HTERT RPE-1 (cell line): ENCODE results near the gene PIK3R6.
"Not testable (repeated sequence)": the region's sequence is repeated elsewhere in the genome, so short reads cannot be mapped to it uniquely, and the experiment has no call there.

Experiments
- in situ Hi-C: fragments of 300-500 bp; cut with MboI; formaldehyde crosslinking; loops from 4 replicates; pipeline ENCODE4 v1.14.3; 2020; ENCODE audit warnings: low sequenced_read_pairs

PIK3R6 gene

GRCh38 chr17:8894202-8894671 lies 26.8 kb upstream of the PIK3R6 start:
- in situ Hi-C loops = no loop called here

- in situ Hi-C loops = no loop called here
Measured at GRCh38 chr17:8893621-8894201, 26.2 kb upstream of the PIK3R6 start.

- in situ Hi-C loops = no loop called here
Measured at GRCh38 chr17:8893059-8893458, 25.6 kb upstream of the PIK3R6 start.

- in situ Hi-C loops = no loop called here
Measured at GRCh38 chr17:8892338-8892690, 24.8 kb upstream of the PIK3R6 start.

DNA sequence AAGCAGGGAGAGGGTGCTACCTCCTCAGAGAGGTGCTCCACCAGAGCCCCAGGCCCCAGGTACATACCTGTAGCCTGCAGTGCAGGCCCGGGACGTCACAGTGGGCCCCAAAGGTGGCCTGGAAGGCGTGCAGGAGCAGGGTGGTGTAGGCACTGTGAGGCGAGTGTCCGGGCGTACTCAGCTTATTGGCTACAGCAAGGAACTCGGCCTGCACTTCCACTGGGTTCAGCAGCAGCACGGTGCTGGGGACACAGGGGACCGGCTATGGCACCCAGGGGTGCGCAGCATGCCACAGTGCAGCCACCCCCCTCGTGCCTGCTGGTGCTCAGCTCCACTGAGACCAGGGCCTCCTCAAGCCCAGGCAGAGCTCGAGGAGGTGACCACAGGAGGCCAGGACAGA lies 23.2 kb upstream of the PIK3R6 start:
- in situ Hi-C loops = no loop called here

GRCh38 chr17:8889458-8890210 lies 22.2 kb upstream of the PIK3R6 start:
- in situ Hi-C loops = no loop called here

DNA sequence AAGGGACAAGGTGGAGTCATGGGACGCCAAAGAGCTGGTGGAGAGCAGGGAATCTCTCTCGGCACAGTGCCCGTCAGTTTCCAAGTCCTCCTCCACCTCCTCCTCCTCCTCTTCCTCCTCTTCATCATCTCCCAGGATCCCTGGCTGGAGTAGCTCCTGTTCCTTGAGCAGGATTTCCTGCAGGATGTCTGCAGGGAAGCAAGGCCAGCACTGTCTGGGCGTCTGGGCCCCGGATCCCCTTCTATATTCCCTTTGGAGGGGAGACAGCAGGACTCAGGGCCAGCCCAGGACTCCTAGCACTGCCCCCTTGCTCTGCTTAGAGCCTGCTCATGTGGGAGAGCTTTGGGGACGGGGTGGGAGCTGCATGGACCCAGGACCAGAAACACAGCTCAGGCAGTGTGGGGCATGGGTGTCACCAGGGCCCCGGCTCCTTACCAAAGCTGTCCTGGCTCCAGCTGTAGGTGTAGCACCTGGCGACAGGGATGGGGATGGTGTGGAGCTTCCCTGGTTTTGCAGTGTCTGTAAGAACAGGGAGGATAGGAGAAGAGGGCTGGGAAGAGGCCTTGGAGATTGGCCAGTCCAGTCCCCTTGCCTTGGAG lies 21.3 kb upstream of the PIK3R6 start:
- in situ Hi-C loops = no loop called here

- in situ Hi-C loops = no loop called here
Measured at GRCh38 chr17:8887834-8888703, 20.6 kb upstream of the PIK3R6 start.

- in situ Hi-C loops = no loop called here
Measured at GRCh38 chr17:8887301-8887700, 19.8 kb upstream of the PIK3R6 start.

DNA sequence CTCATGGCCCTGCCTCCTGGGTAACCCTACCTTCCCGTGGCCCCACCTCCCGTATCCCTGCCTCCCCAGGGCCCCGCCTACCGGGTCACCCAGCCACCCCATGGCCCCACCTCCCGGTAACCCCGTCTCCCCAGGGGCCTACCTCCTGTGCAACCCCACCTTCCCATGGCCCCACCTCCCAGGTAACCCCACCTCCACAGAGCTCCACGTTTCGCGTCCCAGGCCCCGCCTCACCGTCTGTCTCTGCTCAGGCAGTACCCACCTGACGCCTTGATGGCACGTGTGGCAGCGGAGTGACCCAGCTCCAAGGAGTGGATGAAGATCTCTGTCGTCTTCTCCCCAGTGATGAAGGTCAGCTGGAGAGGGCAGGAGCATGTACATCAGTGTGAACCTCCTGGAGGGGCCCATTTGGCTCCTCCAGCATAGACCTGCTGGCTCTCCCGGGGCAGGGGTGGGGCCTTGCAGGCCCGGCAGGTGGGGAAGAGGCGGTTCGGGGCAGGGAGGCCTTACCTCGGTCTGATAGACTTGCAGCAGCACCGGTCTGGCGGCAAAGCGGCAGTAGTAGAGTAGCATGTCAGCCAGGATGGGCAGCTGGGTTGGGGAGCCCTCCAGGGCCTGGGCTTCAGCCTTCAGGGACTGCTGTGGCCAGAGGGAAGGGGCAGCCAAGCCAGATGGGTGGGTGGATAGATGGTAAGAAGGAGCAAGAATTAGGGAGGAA lies 18.7 kb upstream of the PIK3R6 start:
- in situ Hi-C loops = no loop called here

GRCh38 chr17:8885163-8885966 lies 17.9 kb upstream of the PIK3R6 start:
- in situ Hi-C loops = not testable (repeated sequence)

- in situ Hi-C loops = no loop called here
Measured at GRCh38 chr17:8884336-8884990, 17.0 kb upstream of the PIK3R6 start.

GRCh38 chr17:8883353-8883752 lies 15.9 kb upstream of the PIK3R6 start:
- in situ Hi-C loops = no loop called here

- in situ Hi-C loops = no loop called here
Measured at GRCh38 chr17:8881606-8882005, 14.1 kb upstream of the PIK3R6 start.

- in situ Hi-C loops = no loop called here
Measured at GRCh38 chr17:8880466-8880865, 13.0 kb upstream of the PIK3R6 start.

- in situ Hi-C loops = no loop called here
Measured at GRCh38 chr17:8879410-8879809, 11.9 kb upstream of the PIK3R6 start.

GRCh38 chr17:8877984-8878383 lies 10.5 kb upstream of the PIK3R6 start:
- in situ Hi-C loops = no loop called here

DNA sequence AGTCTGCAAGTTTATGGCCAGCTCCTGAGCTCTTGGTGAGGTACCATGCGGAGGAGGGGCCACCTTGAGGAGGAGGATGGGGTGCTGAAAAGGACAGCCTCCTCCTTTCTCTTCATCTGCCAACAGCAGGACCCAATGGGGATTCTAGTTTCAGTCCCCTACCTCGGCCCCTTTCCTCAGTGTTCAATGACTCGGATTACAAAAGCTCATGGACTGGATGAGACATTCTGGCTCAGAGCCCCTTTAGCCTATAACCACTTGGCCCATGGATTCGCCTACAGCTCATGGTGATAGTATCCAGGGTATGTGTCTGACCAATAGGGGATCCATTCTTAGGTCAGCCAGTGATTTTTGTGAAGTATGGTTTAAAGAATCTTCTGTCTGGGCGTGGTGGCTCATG lies 8.5 kb upstream of the PIK3R6 start:
- in situ Hi-C loops = no loop called here

- in situ Hi-C loops = no loop called here
Measured at GRCh38 chr17:8875436-8875835, 8.0 kb upstream of the PIK3R6 start.
